HUES64 (cell line): ENCODE data around the gene SPRR4.

Source experiments
- H3K27ac ChIP-seq: 2 replicates; pipeline ENCODE4 v1.7.0; 2013; ENCODE audit warnings: low read depth, low read length, inconsistent platforms
- H3K27me3 ChIP-seq: 2 replicates; pipeline ENCODE4 v1.6.1; 2013; ENCODE audit warnings: mild to moderate bottlenecking, low read length; ENCODE audit not compliant: insufficient read depth
- H3K36me3 ChIP-seq: 2 replicates; pipeline ENCODE4 v1.6.1; 2013; ENCODE audit warnings: mild to moderate bottlenecking, low read length; ENCODE audit not compliant: insufficient read depth
- H3K4me1 ChIP-seq: 2 replicates; pipeline ENCODE4 v1.6.1; 2013; ENCODE audit warnings: mild to moderate bottlenecking, low read length, moderate library complexity; ENCODE audit not compliant: insufficient read depth
- H3K4me3 ChIP-seq: 2 replicates; pipeline ENCODE4 v1.5.1; 2013; ENCODE audit warnings: mild to moderate bottlenecking, low read length, moderate library complexity
- H3K9ac ChIP-seq: 2 replicates; pipeline ENCODE4 v1.6.1; 2013; ENCODE audit warnings: mild to moderate bottlenecking, low read depth, low read length
- H3K9me3 ChIP-seq: 2 replicates; pipeline ENCODE4 v1.6.1; 2013; ENCODE audit warnings: low read depth, low read length; ENCODE audit not compliant: insufficient read depth
- WGBS: fragments of 150-250, 120-280 bp; methylation state at CpG from one replicate; pipeline ENCODE4 v1.1.7; 2013; ENCODE audit warnings: missing lambda C conversion rate; 5-methylcytosine and 5-hydroxymethylcytosine counted together

SPRR4 gene

GRCh38 chr1:152951711-152952110 is 18.7 kb upstream of the SPRR4 start:
- H3K4me1 ChIP-seq: no peaks in the 10 kb centered on the region
- H3K9me3 ChIP-seq: peaks cover 46% of the 10 kb centered on the region; the same call in 1 of the 2 replicates
- no peak overlapping the region for H3K9ac ChIP-seq
- no peaks in the 10 kb centered on the region for H3K36me3 ChIP-seq
- H3K27me3 ChIP-seq: no peaks in the 10 kb centered on the region
- WGBS: 75% methylated on average over 5 of the region's 5 CpGs
- no peak overlapping the region for H3K27ac ChIP-seq
- H3K4me3 ChIP-seq: no peak overlapping the region

- H3K27ac ChIP-seq: no peak overlapping the region
- no peaks in the 10 kb centered on the region for H3K4me1 ChIP-seq
- no peak overlapping the region for H3K9ac ChIP-seq
- H3K4me3 ChIP-seq: no peak overlapping the region
- H3K36me3 ChIP-seq: no peaks in the 10 kb centered on the region
- H3K27me3 ChIP-seq: no peaks in the 10 kb centered on the region
- peaks cover 43% of the 10 kb centered on the region; the same call in 1 of the 2 replicates for H3K9me3 ChIP-seq
- WGBS: 78% methylated on average over 7 of the region's 7 CpGs
These were observed 16.7 kb upstream of the SPRR4 start for GRCh38 chr1:152953761-152954160.

DNA sequence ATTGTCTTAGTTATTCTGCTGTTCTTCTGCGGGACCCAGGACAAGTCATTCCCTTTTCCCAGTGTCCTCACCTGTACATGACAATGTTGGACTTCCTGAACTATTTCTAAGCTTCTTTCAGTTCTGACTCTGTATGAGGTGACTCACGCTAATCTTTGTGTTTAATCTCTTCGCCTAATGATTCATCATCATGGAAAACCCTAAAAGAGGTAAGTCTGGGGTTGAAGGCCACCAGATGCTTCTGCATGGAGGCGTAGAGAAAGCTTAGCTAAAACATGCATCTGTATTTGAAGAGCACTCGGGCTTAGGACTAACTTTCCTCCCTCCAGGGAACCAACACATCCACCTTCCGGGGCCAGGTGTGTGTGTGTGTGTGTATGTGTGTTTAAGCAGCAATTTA is 16.0 kb upstream of the SPRR4 start:
- H3K36me3 ChIP-seq: no peaks in the 10 kb centered on the region
- no peak overlapping the region for H3K9ac ChIP-seq
- no peaks in the 10 kb centered on the region for H3K4me1 ChIP-seq
- 80% methylated on average over 5 of the region's 6 CpGs for WGBS
- H3K4me3 ChIP-seq: no peak overlapping the region
- peaks cover 46% of the 10 kb centered on the region; the same call in 1 of the 2 replicates for H3K9me3 ChIP-seq
- H3K27me3 ChIP-seq: no peaks in the 10 kb centered on the region
- no peak overlapping the region for H3K27ac ChIP-seq

DNA sequence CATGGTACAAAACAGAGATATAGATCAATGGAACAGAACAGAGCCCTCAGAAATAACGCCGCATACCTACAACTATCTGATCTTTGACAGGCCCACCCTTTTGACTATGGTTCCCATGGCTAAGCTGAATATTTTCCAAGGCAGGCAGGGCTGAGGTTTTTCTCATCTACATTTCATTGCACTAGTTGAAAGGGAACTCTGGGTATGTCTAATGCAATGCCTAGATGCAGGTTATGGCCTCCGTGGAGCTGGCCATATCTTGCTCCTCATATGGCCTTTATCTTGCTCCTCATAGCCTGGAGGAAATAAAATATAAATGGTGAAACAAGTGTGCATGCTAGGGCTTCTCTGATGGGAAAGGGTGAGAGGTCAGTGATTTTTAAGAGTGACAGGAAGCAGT is 12.9 kb upstream of the SPRR4 start:
- Histone ChIP-seq H3K4me1 (no peaks in the 10 kb centered on the region), H3K9ac (no peak overlapping the region), H3K27me3 (no peaks in the 10 kb centered on the region), H3K4me3 (no peak overlapping the region), H3K9me3 (peaks cover 26% of the 10 kb centered on the region; the same call in 1 of the 2 replicates), H3K27ac (no peak overlapping the region), H3K36me3 (no peaks in the 10 kb centered on the region)
- 84% methylated on average over 3 of the region's 3 CpGs for WGBS

- H3K4me1 ChIP-seq: no peaks in the 10 kb centered on the region
These were observed 11.2 kb upstream of the SPRR4 start for GRCh38 chr1:152959273-152959672.

GRCh38 chr1:152959801-152960451 is 10.5 kb upstream of the SPRR4 start:
- Histone ChIP-seq H3K9ac (no peak overlapping the region), H3K9me3 (peaks cover 24% of the 10 kb centered on the region; the same call in 1 of the 2 replicates), H3K4me3 (no peak overlapping the region), H3K27me3 (no peaks in the 10 kb centered on the region), H3K36me3 (no peaks in the 10 kb centered on the region), H3K27ac (no peak overlapping the region), H3K4me1 (no peaks in the 10 kb centered on the region)
- WGBS: 94% methylated on average over 10 of the region's 10 CpGs

More at GRCh38 chr1:152959273-152959672, 11.2 kb upstream of the SPRR4 start:
- Histone ChIP-seq H3K36me3 (no peaks in the 10 kb centered on the region), H3K4me3 (no peak overlapping the region), H3K27me3 (no peaks in the 10 kb centered on the region), H3K27ac (no peak overlapping the region), H3K9me3 (peaks cover 30% of the 10 kb centered on the region; the same call in 1 of the 2 replicates), H3K9ac (no peak overlapping the region)
- 81% methylated on average over 3 of the region's 3 CpGs for WGBS

DNA sequence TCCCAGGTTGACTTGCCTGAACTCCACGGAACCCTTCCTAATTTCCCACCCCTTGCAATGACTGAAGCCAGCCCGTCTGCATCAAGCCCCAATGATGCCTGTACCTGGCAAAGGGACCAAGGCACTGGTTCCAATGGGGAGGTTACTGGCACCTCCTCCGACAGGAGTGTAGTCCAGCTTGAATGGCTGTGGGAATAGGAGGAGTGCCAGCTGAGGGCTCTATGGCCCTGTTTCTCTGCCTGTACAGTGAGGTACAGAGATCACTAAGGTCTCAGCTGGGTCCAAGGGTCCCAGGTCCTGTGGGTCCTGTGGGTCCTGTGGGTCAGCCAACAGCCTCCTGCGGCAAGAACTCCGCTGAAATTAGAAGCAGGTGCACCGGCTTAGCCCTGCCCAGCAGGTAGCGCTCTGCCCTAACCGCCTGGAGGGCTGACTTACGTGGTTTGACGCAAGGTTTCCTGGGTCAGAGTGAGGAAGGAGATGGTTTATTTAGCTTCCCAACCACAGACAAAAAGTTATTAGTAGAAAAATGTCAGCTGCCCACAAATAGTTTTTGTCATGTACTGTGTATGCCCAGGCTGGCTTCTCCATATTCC is 9.9 kb upstream of the SPRR4 start:
- Histone ChIP-seq H3K27me3 (no peaks in the 10 kb centered on the region), H3K36me3 (no peaks in the 10 kb centered on the region), H3K27ac (no peak overlapping the region), H3K9me3 (peaks cover 24% of the 10 kb centered on the region; the same call in 1 of the 2 replicates), H3K4me3 (no peak overlapping the region), H3K4me1 (no peaks in the 10 kb centered on the region), H3K9ac (no peak overlapping the region)
- WGBS: 80% methylated on average over 9 of the region's 10 CpGs

GRCh38 chr1:152961226-152961891 is 9.1 kb upstream of the SPRR4 start:
- WGBS: 91% methylated on average over 7 of the region's 7 CpGs
- no peaks in the 10 kb centered on the region for H3K36me3 ChIP-seq
- H3K4me1 ChIP-seq: no peaks in the 10 kb centered on the region
- H3K27ac ChIP-seq: no peak overlapping the region
- no peaks in the 10 kb centered on the region for H3K27me3 ChIP-seq
- H3K4me3 ChIP-seq: no peak overlapping the region
- H3K9me3 ChIP-seq: peaks cover 29% of the 10 kb centered on the region; the same call in 1 of the 2 replicates
- H3K9ac ChIP-seq: no peak overlapping the region

DNA sequence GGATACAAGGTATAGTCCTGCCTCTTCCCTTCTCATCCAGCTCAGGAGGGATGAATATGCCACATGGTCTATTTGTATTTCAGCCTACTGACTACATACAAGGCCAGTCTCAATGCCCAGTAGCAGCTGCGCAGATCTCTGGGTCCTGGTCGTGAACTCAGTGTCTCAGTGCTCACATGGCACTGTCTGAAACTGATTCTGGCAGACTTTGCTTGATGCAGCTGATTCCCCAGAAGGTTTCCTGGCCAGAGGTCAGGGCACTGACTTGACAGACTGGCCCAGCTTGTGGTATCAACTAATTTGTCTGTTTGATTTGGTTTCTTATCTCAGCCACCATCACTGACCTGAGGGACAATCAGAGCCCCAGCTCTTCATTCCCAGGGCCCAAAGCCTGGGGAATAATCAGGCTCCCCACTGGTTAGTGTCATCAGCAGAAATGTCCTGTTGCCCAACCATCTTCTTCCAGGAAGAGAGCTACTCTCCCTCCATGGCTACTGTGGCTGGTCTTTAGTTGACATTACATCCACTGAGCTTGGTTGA is 7.5 kb upstream of the SPRR4 start:
- Histone ChIP-seq H3K27ac (no peak overlapping the region), H3K4me1 (no peaks in the 10 kb centered on the region), H3K4me3 (no peak overlapping the region), H3K9me3 (peaks cover 24% of the 10 kb centered on the region; the same call in 1 of the 2 replicates), H3K27me3 (no peaks in the 10 kb centered on the region), H3K9ac (no peak overlapping the region), H3K36me3 (no peaks in the 10 kb centered on the region)
- 71% methylated on average over 2 of the region's 2 CpGs for WGBS

- WGBS: 50% methylated on average over 1 of the region's 1 CpG
- no peaks in the 10 kb centered on the region for H3K4me1 ChIP-seq
- H3K9me3 ChIP-seq: peaks cover 31% of the 10 kb centered on the region; the same call in 1 of the 2 replicates
- H3K4me3 ChIP-seq: no peak overlapping the region
- H3K36me3 ChIP-seq: no peaks in the 10 kb centered on the region
- H3K27me3 ChIP-seq: no peaks in the 10 kb centered on the region
- no peak overlapping the region for H3K27ac ChIP-seq
- no peak overlapping the region for H3K9ac ChIP-seq
These were observed 5.9 kb upstream of the SPRR4 start for GRCh38 chr1:152964536-152964935.

DNA sequence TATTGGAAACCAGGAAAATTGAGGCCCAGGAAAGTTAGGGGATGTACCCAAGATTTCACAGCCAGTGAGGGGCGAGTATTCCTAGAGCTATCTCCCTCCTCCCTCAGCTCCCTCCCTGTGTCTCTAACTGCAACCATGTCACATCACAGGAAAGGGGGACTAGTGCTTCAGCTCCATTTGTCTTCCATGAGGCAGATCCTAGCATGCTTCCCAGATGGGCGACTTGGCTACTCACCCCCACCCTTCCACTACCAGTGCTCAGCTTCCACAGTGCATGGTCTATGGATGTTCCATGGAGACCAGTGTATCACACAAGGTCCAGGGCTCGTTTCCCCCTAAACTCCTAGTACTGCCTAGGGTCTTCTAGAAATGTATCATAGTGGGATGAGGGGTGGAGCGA is 4.6 kb upstream of the SPRR4 start:
- H3K9ac ChIP-seq: no peak overlapping the region
- WGBS: 57% methylated on average over 2 of the region's 4 CpGs
- peaks cover 31% of the 10 kb centered on the region; the same call in 1 of the 2 replicates for H3K9me3 ChIP-seq
- no peak overlapping the region for H3K4me3 ChIP-seq
- no peak overlapping the region for H3K27ac ChIP-seq
- no peaks in the 10 kb centered on the region for H3K27me3 ChIP-seq
- no peaks in the 10 kb centered on the region for H3K4me1 ChIP-seq
- no peaks in the 10 kb centered on the region for H3K36me3 ChIP-seq
